Measurements from ENCODE around the gene GABRB1. TPM values are rescaled to one million over a fixed set of nuclear protein-coding genes. Genes with fewer than 3 reads are reported as not detected.

GABRB1 gene
- total and polyA plus RNA-seq, 8 donors, result 0.16 TPM; not detected in 7

- TF ChIP-seq CTCF (IDR thresholded peaks at IDR 0.05), result no peak
These were observed 9.5 kb downstream of the GABRB1 start for GRCh38 chr4:47040828-47041227.

DNA sequence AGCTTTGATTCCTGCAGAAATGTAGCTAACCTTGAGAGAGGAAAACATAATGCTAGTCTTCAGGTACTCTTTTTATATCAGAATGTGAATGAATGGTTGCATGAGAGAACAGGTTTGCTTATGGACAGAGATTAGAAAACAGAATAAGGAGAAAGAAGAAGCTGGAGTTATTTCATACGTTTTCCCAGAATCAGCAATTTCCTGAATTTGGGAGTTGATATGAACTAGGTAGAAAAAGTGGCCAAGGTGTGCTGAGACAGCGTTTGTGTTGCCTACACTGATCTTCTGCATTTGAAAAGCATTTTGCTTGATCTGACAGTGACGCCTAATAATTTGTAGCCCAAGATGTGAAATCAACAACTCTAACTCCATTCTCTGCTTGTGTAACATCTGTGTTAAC is 12.5 kb downstream of the GABRB1 start:
- Histone ChIP-seq H3K4me3 (no peak overlapping the region), H3K4me1 (no peaks in the 10 kb centered on the region), H3K27me3 (peaks cover 0 to 9% (median 0%) of the 10 kb centered on the region in 4 donors), H3K9me3 (no peaks in the 10 kb centered on the region), H3K27ac (no peak overlapping the region), H3K36me3 (no peaks in the 10 kb centered on the region)
- WGBS, 2 donors, result 32 to 45% methylated on average over 3 of the region's 3 CpGs
- intact Hi-C loops (cut with DNase I), result no loop called here
- TF ChIP-seq CTCF (IDR thresholded peaks at IDR 0.05), result no peak
- ATAC-seq (no peak), FAIRE-seq (no peak), DNase-seq (no peak)

More at GRCh38 chr4:47040828-47041227, 9.5 kb downstream of the GABRB1 start:
- Histone ChIP-seq H3K27ac (no peak overlapping the region), H3K9me3 (no peaks in the 10 kb centered on the region), H3K27me3 (peaks cover 0 to 9% (median 0%) of the 10 kb centered on the region in 4 donors), H3K4me3 (no peak overlapping the region), H3K36me3 (no peaks in the 10 kb centered on the region), H3K4me1 (no peaks in the 10 kb centered on the region)
- 62 to 69% methylated on average over 3 of the region's 3 CpGs for WGBS, 2 donors
- intact Hi-C loops (cut with DNase I), result no loop called here
- FAIRE-seq (no peak), ATAC-seq (no peak), DNase-seq (no peak)

- 60 to 71% methylated on average over 1 of the region's 1 CpG for WGBS, 2 donors
- DNase-seq (no peak), ATAC-seq (no peak), FAIRE-seq (no peak)
- Histone ChIP-seq H3K27ac (no peak overlapping the region), H3K36me3 (no peaks in the 10 kb centered on the region), H3K4me1 (no peaks in the 10 kb centered on the region), H3K4me3 (no peak overlapping the region), H3K9me3 (no peaks in the 10 kb centered on the region), H3K27me3 (peaks cover 0 to 9% (median 0%) of the 10 kb centered on the region in 4 donors)
- no peak for TF ChIP-seq CTCF (IDR thresholded peaks at IDR 0.05)
- intact Hi-C loops (cut with DNase I), result no loop called here
These were observed 13.9 kb downstream of the GABRB1 start for GRCh38 chr4:47045261-47045660.

DNA sequence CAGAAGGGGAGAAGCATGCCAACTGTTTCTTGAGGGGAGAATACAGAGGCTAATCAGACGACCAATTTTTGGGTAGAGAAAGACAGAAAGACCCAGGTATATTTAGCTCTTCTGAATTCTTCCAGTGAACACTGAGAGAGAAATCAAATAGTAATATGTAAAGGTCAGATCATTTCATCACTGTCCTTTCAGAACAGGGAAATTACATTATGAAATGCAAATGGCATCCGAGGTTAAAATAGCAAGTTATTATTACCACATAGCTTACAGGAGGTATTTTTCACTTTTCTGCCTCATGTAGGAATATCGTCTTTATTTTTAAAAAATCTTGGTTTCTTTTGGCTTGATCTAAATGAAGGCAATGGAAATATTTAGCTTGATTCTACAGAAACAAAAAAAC is 18.0 kb downstream of the GABRB1 start:
- Histone ChIP-seq H3K36me3 (no peaks in the 10 kb centered on the region), H3K4me1 (no peaks in the 10 kb centered on the region), H3K27ac (no peak overlapping the region), H3K27me3 (peaks cover 0 to 7% (median 0%) of the 10 kb centered on the region in 4 donors), H3K4me3 (no peak overlapping the region), H3K9me3 (no peaks in the 10 kb centered on the region)
- DNase-seq (no peak), FAIRE-seq (no peak), ATAC-seq (no peak)
- intact Hi-C loops (cut with DNase I), result no loop called here
- WGBS, 2 donors, result 48 to 56% methylated on average over 3 of the region's 3 CpGs
- TF ChIP-seq CTCF (IDR thresholded peaks at IDR 0.05), result no peak

DNA sequence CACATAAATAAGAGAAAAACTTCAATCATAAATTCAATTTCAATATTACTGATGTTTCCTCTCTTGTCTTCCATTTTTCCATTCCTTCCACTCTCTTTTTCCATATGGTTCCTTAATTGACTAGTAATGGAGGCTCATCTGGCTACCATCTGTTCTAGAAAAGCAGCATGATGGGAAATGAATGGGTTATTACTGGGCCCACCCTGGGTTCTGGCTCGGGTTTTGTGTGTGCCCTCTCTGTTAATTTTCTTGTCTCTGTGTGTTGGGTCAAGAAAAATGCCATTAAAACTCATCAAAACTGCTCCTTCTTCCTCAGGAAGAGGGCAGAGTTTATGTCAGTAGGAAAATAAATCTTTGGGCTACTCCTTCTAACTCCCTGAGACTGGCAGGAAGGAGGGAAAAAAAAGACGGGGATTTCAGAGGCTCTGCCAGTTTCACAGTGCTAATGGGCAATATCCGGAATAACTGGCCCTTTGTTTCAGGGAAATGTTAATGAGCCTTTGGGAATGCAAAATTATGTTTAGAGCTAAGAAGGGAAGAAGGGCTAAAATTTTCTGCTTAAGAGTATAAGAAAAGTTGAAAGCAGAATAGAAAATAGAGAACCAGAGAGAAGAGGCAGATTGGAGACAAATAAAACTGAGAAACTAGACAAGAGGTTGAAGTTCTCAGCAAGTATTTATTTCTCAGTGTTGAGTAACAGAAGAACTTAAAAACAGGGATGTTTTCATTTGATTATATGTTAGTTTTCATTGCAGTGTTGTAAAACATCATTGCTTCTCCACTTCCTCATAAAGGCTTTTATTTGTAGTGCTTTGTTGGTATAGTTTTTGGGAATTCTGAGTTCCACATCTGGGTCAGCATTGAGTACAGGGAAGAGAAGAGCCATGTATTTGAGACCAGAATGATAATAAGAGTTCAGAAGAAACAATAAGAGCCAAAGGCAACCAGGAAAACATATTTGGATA is 19.7 kb downstream of the GABRB1 start:
- Histone ChIP-seq H3K27ac (no peak overlapping the region), H3K27me3 (no peaks in the 10 kb centered on the region), H3K36me3 (no peaks in the 10 kb centered on the region), H3K4me1 (no peaks in the 10 kb centered on the region), H3K9me3 (no peaks in the 10 kb centered on the region), H3K4me3 (no peak overlapping the region)
- FAIRE-seq (no peak), ATAC-seq (no peak), DNase-seq (no peak)
- WGBS, 2 donors, result 18 to 22% methylated on average over 3 of the region's 3 CpGs
- TF ChIP-seq CTCF (IDR thresholded peaks at IDR 0.05), result no peak
- intact Hi-C loops (cut with DNase I), result no loop called here
